Ramos (cell line): ENCODE data around the gene FAM120B.
"Not testable (repeated sequence)": the region's sequence is repeated elsewhere in the genome, so short reads cannot be mapped to it uniquely, and the experiment has no call there.

Experiments
- in situ Hi-C: fragments of 300-500 bp; cut with MboI; formaldehyde crosslinking; loops from one replicate; pipeline ENCODE4 v1.14.3; 2022; ENCODE audit warnings: low sequenced_read_pairs; ENCODE audit not compliant: unreplicated experiment

The FAM120B gene

DNA sequence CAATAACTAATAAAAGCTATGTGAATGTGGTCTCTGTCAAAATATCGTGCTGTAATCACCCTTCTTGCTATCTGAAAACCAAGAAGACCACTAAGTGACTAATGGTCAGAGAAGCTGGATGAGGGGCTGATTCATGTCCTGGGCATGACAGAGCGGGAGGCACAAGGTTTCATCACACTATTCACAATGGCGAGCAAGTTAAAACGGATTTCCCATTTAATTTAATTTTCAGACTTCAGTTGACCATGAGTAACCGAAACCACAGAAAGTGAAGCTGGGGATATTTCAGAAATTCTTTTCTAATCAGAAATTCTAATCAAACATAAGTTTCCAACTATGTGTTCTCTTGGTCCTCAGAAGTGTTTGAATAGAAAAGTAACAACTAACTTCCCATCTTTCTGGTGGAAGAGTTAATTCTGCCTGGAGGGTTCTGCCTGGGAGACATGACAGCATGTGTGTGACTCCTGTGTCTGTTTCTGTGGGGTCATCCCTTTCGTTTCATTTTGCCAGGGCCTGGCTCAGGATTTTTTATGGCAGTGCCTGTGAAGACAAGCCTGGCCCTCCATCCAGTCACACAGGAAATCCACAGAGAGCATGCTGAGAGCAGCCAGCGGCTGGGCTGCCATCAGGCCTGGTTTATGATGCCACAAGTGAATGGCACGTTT, 98.9 kb downstream of the FAM120B start:
- in situ Hi-C loops: no loop called here

DNA sequence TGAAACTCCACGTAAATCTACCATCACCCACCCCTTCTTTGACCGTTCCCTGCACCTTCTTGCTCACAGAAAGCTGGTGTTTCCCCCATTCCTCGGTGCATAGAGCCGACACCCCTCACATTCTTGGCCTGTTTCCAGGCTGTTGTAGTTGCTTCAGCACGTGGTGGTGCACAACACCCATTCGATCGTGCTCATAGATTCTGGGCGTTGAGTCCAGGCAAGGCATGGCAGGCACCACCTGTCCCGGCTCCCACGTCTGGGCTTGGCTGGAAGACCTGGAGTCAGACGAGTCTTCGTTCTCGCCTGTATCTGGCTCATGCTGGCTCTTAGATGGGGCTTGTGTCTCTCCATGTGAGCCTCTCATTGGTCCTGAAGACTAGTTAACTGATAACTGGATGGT, 100.6 kb downstream of the FAM120B start:
- in situ Hi-C loops: no loop called here

DNA sequence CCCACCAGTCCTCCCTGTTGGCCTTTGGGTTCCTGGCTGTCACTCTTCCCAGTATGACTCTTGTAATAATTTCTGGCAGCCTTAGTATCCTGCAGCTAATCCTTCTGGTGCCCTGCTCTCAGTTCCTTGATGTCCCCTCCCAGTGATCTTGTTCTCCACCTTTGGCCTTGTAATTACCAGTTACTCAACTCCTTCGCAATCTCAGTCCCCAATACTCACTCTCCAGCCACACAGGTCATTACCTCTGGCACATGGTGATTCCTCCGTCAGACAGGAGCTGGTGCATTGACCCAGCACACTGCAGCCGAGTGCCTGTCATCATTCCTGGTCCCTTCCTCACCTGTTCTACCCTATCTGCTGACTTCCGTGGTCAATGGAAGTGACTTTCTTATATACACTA, 101.4 kb downstream of the FAM120B start:
- in situ Hi-C loops: no loop called here

DNA sequence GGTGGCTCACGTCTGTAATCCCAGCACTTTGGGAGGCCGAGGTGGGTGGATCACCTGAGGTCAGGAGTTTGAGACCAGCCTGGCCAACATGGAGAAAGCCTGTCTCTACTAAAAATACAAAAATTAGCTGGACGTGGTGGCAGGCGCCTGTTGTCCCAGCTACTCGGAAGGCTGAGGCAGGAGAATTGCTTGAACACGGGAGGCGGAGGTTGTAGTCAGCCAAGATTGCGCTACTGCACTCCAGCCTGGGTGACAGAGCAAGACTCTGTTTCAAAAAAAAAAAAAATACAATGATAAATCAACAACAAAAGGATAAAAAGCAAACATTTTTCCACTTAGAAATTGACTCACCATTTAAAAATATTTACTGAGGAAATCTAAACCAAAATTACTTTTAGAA, 103.2 kb downstream of the FAM120B start:
- in situ Hi-C loops: not testable (repeated sequence)

DNA sequence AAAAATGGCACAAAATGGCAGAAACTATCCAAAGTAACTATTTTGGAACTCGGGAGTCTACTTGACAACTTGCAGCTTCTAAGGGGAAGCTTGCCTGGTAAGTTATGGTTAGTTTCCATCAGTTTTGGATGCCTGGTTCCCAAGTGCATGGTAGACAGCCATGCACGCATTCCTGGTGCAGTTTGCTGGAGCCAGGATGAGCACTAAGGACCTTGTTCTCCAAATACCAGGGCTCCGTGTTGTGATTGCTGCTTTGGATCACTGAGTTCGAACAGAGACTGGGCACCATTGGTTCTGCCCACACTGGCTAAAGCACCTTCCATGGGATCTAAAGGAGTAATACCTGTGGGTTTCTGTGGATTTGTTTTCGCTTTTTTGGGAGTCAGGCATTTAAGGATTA, 103.7 kb downstream of the FAM120B start:
- in situ Hi-C loops: no loop called here

DNA sequence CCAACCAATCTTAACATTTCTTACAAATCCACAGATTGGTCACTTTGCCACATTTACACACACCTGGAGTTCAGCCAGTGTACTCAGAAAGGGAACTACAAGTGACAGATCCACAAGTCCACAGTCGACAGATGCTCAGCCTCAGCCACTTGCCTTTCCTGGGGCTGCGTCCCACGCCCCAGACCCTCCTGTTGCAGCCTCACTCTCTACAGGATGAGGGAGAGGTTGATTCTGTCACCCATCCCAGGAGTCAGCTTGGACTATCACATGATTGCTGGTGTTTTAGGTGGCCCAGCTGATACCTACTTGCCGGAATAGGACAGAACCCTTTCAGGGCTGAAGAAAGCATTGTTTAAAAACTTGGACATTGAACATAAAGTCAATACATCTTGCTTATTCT, 108.8 kb downstream of the FAM120B start:
- in situ Hi-C loops: no loop called here

DNA sequence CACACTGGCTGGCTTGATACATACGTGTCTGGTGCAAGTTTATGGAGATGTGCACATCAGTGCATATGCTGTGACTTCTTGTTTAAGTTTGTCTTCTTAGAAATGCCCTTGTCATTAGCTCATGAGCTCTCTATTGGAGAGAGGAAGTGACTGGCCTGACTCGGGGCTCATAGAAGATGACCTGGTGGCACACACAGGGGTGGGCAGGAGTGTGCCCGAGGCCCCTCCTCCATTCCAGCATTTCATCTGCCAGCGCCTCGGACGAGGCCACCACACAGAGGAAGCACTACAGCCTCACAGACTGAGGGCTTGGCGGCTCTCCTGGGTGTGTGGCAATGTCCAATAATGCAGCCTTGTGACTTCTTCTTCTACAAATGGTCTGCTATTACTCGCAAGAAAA, 109.7 kb downstream of the FAM120B start:
- in situ Hi-C loops: no loop called here

DNA sequence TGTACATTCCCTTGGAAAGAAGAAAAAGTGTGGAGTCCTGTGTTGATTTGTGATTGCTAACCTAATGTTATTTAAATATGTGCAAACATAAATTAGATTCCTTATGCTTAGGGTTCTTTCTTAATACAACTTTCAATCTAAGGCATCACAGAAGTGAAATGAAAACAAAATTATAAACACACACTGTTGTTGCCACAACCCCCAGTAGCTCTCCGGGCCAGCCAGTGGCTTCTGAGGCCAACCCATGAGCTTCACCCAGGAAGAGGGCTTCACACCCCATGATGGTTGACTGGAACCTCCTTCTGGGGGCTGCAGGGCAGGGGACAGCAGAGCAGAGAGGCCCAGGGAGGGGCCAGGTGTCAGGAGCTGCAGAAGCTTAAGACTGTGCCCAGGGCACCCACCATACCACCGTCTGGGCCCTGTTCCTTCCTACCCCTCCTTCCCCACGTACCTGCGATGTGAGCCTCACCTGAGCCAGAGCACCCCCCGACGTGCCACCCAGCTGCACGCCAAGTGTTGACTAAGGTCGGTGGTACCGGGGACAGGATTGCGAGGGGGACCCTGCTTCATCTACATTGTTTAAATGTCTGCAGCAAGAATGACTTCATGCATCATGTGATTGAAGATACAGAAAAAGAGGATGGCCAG, 110.5 kb downstream of the FAM120B start:
- in situ Hi-C loops: no loop called here

DNA sequence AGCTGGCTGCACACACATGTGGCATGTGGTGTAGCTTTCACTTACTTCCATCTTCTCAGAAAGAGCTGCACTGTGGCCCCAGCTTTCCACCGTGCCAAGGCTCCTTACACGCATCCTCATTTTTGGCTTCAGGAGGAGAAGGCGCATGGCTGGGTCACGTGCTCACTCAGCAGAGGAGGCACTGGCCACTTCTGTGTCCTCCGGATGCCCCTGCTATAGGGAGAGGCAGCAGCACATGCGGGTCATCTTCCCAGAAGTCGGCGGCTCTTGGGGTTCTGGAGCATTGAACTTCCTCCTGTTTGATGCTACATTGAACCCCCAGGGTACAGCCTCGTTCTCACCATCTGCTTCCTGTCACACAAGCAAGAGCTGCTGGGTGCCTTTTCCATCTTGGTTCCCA, 111.3 kb downstream of the FAM120B start:
- in situ Hi-C loops: no loop called here

DNA sequence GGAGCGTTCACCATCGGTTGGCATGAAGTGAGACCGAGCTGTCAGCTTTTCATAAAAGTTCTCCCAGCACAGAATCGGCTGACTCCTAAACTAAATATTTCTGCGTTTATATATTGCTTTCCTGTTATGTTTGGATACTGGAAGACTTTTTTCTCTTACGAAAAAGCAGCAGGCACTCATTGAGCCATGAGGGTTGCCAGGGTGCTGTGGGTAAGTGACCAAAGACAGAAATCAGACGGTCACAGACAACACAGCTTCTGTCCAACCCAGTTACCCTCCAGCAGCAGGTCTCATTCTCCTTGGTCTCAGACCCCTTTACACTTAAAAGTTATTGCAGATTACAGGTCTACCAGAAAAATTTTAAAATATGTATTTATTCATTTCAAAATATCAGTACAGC, 113.7 kb downstream of the FAM120B start:
- in situ Hi-C loops: no loop called here

DNA sequence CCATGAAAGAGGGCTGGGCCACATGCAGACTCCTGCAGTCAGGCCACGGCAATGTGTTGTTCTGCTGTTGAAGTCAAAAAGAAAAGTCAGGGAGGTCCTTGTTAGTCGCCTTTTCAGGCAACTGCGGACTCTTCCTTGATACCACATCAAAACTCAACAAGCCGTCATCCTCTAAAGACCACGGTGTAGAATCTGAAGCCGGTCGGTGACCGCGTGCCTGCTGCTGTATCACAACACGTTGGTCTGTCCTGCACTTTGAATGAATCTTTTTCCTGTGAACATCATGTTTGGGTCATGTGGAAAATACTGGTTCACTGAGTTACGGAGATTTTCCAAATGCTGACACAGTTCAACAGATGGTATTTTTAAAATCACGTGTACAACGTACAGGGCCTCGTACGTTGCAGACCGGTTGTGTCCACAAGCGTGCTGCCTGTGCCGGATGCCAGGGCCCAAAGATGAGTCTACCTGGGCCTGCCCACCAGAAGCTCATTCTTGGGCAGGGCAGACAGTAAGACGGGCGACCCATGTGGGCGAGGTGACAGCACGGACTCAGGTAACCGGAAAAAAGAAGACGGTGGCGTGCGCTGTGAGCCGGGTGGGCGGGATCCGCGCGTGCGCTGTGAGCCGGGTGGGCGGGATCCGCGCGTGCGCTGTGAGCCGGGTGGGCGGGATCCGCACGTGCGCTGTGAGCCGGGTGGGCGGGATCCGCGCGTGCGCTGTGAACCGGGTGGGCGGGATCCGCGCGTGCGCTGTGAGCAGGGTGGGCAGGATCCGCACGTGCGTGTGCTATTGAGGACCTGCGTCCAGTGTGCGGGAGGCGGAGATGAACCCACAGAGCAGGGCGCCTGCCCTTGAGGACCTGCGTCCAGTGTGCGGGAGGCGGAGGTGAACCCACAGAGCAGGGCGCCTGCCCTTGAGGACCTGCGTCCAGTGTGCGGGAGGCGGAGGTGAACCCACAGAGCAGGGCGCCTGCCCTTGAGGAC, 114.5 kb downstream of the FAM120B start:
- in situ Hi-C loops: no loop called here

DNA sequence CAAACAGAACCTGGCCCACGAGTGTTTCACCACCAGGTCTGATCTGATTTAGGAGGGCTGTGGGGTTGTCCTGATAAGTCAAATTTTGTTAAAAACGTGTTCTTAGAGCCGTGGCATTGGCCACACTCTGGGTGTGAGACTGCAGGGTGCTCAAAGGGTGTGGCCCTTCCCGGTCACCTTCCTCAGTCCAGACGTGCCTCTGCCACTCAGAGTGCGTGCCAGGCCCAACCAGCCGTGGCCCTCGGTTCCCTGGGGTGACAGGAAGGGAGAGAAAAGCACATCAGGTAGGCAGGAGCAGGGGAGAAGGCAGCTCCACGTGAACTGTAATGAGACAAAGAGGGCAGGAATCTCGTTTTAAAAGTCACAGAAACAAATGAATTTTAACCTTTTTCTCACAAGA, 115.4 kb downstream of the FAM120B start:
- in situ Hi-C loops: no loop called here

DNA sequence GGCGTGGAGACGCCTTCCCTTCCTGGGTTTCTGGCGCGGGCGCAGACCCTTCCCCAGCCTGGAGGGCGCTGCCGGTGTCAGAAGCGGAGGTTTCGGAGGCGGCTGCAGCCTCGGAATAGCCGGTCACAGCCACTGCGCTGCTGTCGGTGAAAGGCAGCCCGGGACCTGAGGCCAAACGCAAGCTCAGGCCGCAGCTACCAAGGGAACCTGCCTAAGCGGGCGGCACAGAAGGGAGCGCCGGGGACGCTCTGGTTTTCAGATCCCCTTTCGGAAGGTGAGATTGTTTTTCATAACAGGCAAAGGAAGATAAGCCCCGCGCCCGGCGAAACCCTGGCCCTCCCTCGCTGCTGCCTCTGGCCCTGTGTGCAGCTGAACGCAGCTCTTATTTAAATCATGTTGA, 116.5 kb downstream of the FAM120B start:
- in situ Hi-C loops: no loop called here

DNA sequence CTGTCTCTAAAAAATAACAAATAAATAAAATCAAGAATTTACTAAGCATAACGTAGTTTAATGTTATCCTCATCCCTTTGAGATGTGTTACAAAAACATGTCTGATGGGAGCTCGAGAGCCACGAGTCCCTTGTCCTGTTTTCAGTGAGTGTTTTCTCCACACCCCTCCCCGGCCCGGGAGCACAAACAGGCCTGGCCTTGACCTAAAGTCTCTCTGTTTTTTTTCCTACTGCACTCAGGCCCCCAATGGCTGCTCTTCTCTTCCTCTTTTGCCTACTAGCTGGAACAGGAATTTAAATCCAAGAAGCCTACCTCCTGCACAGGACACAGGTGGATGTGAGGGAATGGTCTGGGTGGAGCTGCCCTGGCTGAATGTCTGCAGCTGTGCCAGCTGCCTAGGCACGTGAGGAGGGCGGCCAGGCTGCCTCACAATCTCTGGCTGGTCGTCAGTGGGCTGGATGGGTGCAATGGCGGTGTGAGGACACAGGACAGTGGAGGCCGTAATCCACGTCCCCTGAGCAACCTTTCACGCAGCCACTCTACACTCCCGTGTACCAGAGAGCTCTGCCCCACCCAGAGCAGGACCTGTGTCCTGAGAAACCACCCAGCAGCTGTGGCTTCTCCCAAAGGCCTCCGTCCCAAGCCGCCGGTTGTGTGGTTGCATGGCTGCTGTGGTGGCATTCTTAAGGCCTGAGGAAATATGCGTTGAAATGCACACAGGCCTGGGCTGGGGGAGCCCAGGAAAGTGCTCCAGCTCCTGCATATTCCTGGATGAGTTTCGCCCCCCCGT, 117.5 kb downstream of the FAM120B start:
- in situ Hi-C loops: no loop called here

DNA sequence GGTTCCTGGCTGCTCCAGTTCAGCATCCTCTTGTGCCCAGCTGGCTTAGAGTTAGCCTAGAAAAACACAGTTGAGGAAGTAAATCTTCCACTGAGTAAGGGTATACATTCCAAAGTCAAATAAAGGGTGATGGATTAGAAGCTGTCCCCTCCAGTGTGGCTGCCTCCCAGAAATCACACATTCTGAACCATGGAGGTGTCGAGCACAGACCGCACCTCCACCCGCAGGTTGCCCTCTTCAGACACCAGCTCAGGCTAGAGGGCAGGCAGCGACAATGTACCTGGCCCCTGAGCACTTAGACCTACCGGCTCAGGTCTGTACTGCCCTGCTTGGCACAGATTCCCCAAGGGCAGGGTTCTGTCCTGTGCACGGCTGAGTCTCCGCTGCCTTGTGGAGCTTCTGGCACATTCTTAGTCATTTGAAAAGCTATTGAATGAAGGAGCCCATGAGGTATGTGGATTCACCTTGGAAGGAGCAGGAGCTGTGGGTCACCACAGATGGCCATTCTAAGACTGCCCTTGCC, 118.1 kb downstream of the FAM120B start:
- in situ Hi-C loops: no loop called here

DNA sequence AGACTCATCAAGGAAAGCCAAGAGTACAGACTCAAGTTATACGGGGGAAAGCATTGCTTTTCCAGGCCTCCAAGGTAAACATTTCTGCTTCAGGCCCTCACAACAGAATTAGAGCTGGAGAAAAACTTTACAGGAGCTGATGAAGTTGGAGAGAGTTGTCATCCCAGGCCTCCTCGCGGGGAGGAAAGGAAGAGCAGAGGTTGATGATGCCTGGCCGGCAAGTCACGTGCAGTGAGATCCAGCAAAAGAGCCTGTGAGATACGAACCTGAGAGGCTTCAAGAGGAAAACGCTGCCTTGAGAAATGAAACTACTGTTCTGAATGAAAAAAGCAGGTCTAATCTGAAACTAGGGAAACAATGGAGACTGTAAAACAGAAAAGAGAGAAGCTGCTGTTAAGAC, 122.9 kb downstream of the FAM120B start:
- in situ Hi-C loops: no loop called here

DNA sequence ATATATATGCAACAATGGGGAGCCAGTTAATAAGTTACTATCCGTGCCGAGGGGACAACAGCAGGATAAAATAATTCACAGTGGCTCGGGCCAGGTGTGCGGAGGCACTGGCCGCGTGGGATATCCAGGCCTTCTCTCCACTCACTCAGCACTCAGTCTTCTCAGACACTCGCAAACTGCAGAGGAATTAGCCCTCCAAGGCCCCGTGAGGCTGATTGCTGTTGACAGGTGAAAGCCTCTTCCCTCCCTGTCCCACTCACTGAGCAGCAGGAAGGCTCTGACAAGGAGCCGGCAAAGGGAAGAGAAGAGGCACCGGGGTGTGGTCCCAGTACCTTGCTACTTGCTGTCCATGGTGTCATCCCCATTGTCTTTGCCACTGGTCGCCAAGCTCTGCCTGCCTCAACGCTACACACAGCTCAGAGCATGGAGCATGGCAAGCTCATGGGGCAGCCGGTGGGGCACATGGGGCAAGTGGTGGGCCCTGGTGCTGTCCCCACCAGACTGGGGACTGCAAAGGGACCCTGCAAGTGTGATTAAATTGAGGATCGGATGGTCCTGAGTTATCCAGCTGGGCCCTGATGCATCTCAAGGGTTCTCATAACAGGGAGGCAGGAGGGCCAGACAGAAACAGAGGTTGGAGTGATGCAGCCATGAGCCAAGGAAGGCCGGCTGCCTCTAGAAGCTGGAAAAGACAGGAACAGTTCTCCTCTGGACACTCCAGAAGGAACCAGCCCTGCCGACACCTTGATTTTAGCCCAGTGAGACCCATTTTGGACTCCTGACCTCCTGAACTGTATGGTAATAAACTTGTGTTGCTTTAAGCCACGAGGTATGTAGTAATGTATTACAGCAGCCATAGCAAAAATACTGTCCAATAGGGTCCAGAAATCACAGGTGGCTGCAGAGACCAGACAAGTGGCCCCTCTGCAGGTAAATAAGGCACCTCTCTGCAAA, 126.9 kb downstream of the FAM120B start:
- in situ Hi-C loops: no loop called here

DNA sequence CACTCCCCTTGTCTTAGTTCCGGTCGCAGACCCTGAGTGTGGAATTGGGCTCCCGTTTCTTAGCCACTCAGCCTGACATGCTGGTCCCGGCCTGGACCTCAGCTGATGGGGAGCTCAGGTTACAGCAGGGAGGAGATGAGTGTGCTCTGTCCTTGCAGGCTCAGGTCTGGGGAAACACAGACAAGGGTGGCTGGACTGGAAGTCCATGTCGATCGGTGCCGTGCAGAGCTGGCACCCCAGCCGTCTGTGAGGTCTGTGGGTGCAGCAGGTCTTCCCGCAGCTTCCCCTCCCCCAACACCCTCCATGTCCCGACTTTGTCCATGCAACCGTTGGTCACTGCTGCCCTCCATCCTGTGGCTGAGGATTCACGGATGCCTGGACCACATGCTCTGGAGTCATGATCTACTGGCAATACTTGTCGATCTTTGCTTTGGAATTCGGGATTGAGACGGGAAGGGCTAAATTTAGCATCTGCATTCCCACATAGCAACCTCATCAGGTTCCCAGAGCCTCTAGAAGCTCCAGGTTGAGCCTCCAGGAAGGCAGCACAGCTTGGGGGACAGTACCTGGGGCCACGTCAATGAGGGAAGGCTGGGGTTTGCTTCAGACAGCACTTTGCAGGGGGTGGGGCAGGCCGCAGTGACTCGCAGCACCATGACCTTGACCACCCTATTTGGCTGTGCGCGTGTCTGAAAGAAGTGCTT, 127.7 kb downstream of the FAM120B start:
- in situ Hi-C loops: no loop called here

DNA sequence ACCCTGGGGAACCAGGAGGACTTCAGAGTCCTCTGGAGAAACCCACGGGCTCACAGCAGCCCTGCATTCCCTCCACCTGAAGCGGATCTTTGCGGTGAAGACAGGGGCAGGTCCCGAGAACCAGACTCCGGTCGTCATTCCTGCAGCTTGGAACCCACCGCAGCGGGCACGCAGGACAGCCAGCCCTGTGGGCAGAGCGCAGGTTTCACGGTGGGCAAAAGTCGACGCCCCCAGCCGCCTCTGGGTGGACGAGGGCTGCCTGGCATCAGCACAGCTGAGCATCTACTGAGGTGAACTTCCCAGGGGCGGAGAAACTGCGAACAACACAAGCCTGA, 128.2 kb downstream of the FAM120B start:
- in situ Hi-C loops: no loop called here
